Lung (tissue), 12 donors: ENCODE results near the gene ZFP90. TPM values are rescaled to one million over a fixed set of nuclear protein-coding genes. Genes with fewer than 3 reads are reported as not detected.

Source experiments
- ATAC-seq: fragments of 200-7000 bp; cut with Tn5 transposase; one replicate; pipeline ENCODE4 v1.9.1; 2020; ENCODE audit warnings: moderate number of reproducible peaks; ENCODE audit not compliant: insufficient read depth, low FRiP score
- DNase-seq, 3 donors: peaks; one replicate each; pipeline ENCODE4 v3.0.0-alpha.2; 2013 to 2017
- H3K27ac ChIP-seq, 2 donors: one replicate each; pipeline ENCODE4 v1.5.1; 2013; ENCODE audit warnings: mild to moderate bottlenecking in 2 of 2, moderate library complexity in 2 of 2, control low read depth in 1 of 2, inconsistent platforms in 1 of 2, low read depth in 1 of 2, low read length in 1 of 2
- H3K27me3 ChIP-seq, 3 donors: one replicate each; pipeline ENCODE4 v1.5.1; 2013; ENCODE audit warnings: low read length in 2 of 3; ENCODE audit not compliant: control insufficient read depth in 3 of 3, insufficient read depth in 3 of 3
- H3K36me3 ChIP-seq, 4 donors: one replicate each; pipeline ENCODE4 v1.5.1; 2013; ENCODE audit warnings: low read length in 4 of 4, mild to moderate bottlenecking in 1 of 4, moderate library complexity in 1 of 4; ENCODE audit not compliant: control insufficient read depth in 4 of 4, insufficient read depth in 4 of 4
- H3K4me1 ChIP-seq, 5 donors: one replicate each; pipeline ENCODE4 v1.5.1; 2013; ENCODE audit warnings: low read length in 5 of 5, mild to moderate bottlenecking in 2 of 5, moderate library complexity in 1 of 5; ENCODE audit not compliant: control insufficient read depth in 5 of 5, insufficient read depth in 5 of 5
- H3K4me3 ChIP-seq: one replicate; pipeline ENCODE4 v1.5.1; 2013; ENCODE audit warnings: mild to moderate bottlenecking, control low read depth, moderate library complexity
- H3K9ac ChIP-seq, 2 donors: one replicate each; pipeline ENCODE4 v1.5.1; 2013; ENCODE audit warnings: low read length in 2 of 2, control low read depth in 1 of 2; ENCODE audit not compliant: insufficient read depth in 1 of 2
- H3K9me3 ChIP-seq, 4 donors: one replicate each; pipeline ENCODE4 v1.5.1; 2013; ENCODE audit warnings: low read length in 3 of 4, mild to moderate bottlenecking in 1 of 4, moderate library complexity in 1 of 4; ENCODE audit not compliant: control insufficient read depth in 4 of 4, insufficient read depth in 3 of 4
- WGBS, 2 donors: extraction: QIAGEN DNeasy Blood & Tissue Kit; methylation state at CpG; one replicate each; pipeline ENCODE4 v1.1.7; 2013; 5-methylcytosine and 5-hydroxymethylcytosine counted together
- polyA plus RNA-seq, 2 donors: library from polyadenylated mRNA; stranded (reverse); fragments of 200-250 nt; gene quantifications; one replicate each; pipeline ENCODE4 v1.2.1, GENCODE V29; 2013
- total RNA-seq, 2 donors: library from RNA; depleted of rRNA in 1 of 2; stranded (reverse); fragments of >200 nt in 1 of 2; gene quantifications; one replicate each; pipeline ENCODE4 v1.2.1, GENCODE V29; 2014 to 2021
- TF ChIP-seq, protein P1 (sequence below): IDR thresholded peaks from 2 replicates; pipeline ENCODE4 v1.5.1; 2012; ENCODE audit warnings: mild to moderate bottlenecking; ENCODE audit errors: control extremely low read depth, extremely low read depth
- donor health status: control.
- donor health status: control.
- donor health status: Bipolar disorder and iron deficiency.
- donor health status: healthy.
- donor health status: DM: yes; HTN: yes; CAD: no.

Gene ZFP90
- total and polyA plus RNA-seq, 4 donors: 5.9 to 39.6 (median 12.6) TPM

GRCh38 chr16:68599586-68599985 is 60.5 kb downstream of the ZFP90 start:
- H3K27me3 ChIP-seq: no peaks in the 10 kb centered on the region
- H3K27ac ChIP-seq: no peak overlapping the region
- H3K4me1 ChIP-seq: no peaks in the 10 kb centered on the region
- no peaks in the 10 kb centered on the region for H3K36me3 ChIP-seq
- no peak for DNase-seq
- no peak overlapping the region for H3K9ac ChIP-seq
- WGBS, 2 donors: 94 to 100% methylated on average over 1 of the region's 1 CpG
- H3K4me3 ChIP-seq: no peak overlapping the region
- H3K9me3 ChIP-seq: no peaks in the 10 kb centered on the region
- no peak for ATAC-seq
- TF ChIP-seq, protein P1, sequence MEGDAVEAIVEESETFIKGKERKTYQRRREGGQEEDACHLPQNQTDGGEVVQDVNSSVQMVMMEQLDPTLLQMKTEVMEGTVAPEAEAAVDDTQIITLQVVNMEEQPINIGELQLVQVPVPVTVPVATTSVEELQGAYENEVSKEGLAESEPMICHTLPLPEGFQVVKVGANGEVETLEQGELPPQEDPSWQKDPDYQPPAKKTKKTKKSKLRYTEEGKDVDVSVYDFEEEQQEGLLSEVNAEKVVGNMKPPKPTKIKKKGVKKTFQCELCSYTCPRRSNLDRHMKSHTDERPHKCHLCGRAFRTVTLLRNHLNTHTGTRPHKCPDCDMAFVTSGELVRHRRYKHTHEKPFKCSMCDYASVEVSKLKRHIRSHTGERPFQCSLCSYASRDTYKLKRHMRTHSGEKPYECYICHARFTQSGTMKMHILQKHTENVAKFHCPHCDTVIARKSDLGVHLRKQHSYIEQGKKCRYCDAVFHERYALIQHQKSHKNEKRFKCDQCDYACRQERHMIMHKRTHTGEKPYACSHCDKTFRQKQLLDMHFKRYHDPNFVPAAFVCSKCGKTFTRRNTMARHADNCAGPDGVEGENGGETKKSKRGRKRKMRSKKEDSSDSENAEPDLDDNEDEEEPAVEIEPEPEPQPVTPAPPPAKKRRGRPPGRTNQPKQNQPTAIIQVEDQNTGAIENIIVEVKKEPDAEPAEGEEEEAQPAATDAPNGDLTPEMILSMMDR: no peak

DNA sequence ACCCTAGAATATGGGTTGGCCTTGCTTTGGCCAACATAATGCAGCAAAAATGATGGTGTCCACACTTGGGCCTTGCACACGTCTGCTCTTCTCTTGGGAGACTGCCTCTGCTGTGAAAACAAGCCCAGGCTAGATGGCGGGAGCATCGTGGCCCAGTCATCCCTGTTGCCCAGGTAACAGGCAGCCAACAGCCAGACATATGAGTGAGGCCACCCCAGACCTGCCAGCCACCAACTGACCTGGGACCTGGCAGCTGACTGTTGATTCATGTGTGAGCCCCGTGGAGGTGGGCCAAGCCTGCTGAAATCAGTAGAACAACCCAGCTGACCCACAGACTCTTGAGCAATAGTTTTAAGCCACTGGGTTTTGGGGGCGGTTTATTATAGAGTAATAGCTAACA is 66.7 kb downstream of the ZFP90 start:
- Histone ChIP-seq H3K4me3 (no peak overlapping the region), H3K9ac (no peak overlapping the region), H3K27ac (no peak overlapping the region), H3K9me3 (peaks cover 0 to 3% (median 0%) of the 10 kb centered on the region in 4 donors), H3K36me3 (no peaks in the 10 kb centered on the region), H3K4me1 (no peaks in the 10 kb centered on the region), H3K27me3 (no peaks in the 10 kb centered on the region)
- DNase-seq: no peak
- TF ChIP-seq, protein P1: no peak
- 77 to 80% methylated on average over 5 of the region's 5 CpGs for WGBS, 2 donors
- no peak for ATAC-seq

- H3K36me3 ChIP-seq: no peaks in the 10 kb centered on the region
- H3K27me3 ChIP-seq: no peaks in the 10 kb centered on the region
- WGBS, 2 donors: 89 to 100% methylated on average over 7 of the region's 7 CpGs
- H3K27ac ChIP-seq: no peak overlapping the region
- no peak for ATAC-seq
- no peak overlapping the region for H3K4me3 ChIP-seq
- H3K9me3 ChIP-seq: peaks cover 0 to 3% (median 0%) of the 10 kb centered on the region in 4 donors
- no peaks in the 10 kb centered on the region for H3K4me1 ChIP-seq
- no peak overlapping the region for H3K9ac ChIP-seq
- TF ChIP-seq, protein P1: no peak
- DNase-seq: no peak
Observed at GRCh38 chr16:68607443-68607842, 68.4 kb downstream of the ZFP90 start.

DNA sequence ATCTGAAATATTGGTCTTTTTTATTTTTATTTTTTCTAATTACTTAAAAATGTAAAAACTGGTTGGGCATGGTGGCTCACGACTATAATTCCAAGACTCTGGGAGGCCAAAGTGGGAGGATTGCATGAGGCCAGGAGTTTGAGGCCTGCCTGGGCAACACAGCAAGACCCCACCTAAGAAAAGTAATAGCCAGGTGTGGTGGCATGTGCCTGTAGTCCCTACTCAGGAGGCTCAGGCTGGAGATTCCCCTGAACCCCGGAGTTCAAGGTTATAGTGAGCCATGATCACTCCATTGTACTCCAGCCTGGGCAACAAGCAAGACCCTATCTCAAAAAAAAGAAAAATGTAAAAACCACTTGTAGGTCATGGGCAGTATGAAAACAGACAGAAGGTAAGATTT is 69.2 kb downstream of the ZFP90 start:
- Histone ChIP-seq H3K9ac (no peak overlapping the region), H3K36me3 (no peaks in the 10 kb centered on the region), H3K9me3 (peaks cover 0 to 6% (median 2%) of the 10 kb centered on the region in 4 donors), H3K27ac (no peak overlapping the region), H3K4me1 (no peaks in the 10 kb centered on the region), H3K27me3 (no peaks in the 10 kb centered on the region), H3K4me3 (no peak overlapping the region)
- TF ChIP-seq, protein P1: no peak
- 95 to 100% methylated on average over 2 of the region's 2 CpGs for WGBS, 2 donors
- DNase-seq (no peak), ATAC-seq (no peak)
